ENCODE measurements around the gene KDM7A. TPM values are rescaled to one million over a fixed set of nuclear protein-coding genes. Genes with fewer than 3 reads are reported as not detected.

The KDM7A gene
- total and polyA plus RNA-seq, 10 of the 15 experiments (the other 5 are each of a cell fraction or from before 2014, with no cell fraction given): 0.07 to 0.96 (median 0.74) TPM

- no peak for DNase-seq (ENCODE audit: low read depth, low spot score)
- no peaks in the 10 kb centered on the region for H4K20me1 ChIP-seq (ENCODE audit: control insufficient read depth, insufficient read depth)
- no peak for FAIRE-seq
- ChIA-PET POLR2A (no interaction called here), CTCF (interaction anchor here (0.6 to 1.1 kb wide), 2 partner anchors 30 to 45 kb away, joined by 3 to 4 read pairs; no protein-coding TSS in a partner anchor), SMC1A (ENCODE audit: uncharacterized antibody, unreplicated experiment) (interaction anchor here (1.1 kb wide), 1 partner anchor 8 kb away, joined by 3 read pairs; no protein-coding TSS in a partner anchor), RAD21 (ENCODE audit: unreplicated experiment) (no interaction called here)
- no peak overlapping the region for H3K4me2 ChIP-seq (ENCODE audit: control insufficient read depth, insufficient read depth)
- BruUV-seq (replicated peaks): no TSS peak
- H2AFZ ChIP-seq (ENCODE audit: control insufficient read depth, low read depth, low read length): no peak overlapping the region
- no peak overlapping the region for H3K27ac ChIP-seq (ENCODE audit: control insufficient read depth, insufficient read depth)
- peaks cover 5% of the 10 kb centered on the region; the same call in 2 of the 3 replicates for H3K9me3 ChIP-seq (replicated peaks; ENCODE audit: control insufficient read depth, insufficient read depth, low read length)
- H3K36me3 ChIP-seq (ENCODE audit: control insufficient read depth in 2 of 2, insufficient read depth in 2 of 2, low read length in 1 of 2): no peaks in the 10 kb centered on the region
- no peak overlapping the region for H3K9ac ChIP-seq (ENCODE audit: control insufficient read depth, insufficient read depth, low read length)
- TF ChIP-seq BACH1 (IDR thresholded peaks at IDR 0.05; ENCODE audit: borderline replicate concordance) (no peak), ZBTB4 (CRISPR knock-in tag; IDR thresholded peaks at IDR 0.05) (no peak), BCL11A (IDR thresholded peaks at IDR 0.05; ENCODE audit: low read depth, low read length) (no peak), HDGF (IDR thresholded peaks at IDR 0.05) (no peak), GATAD2B (conservative IDR thresholded peaks at IDR 0.05; ENCODE audit: low read depth) (no peak), RELB (IDR thresholded peaks at IDR 0.05; ENCODE audit: low read depth) (no peak), MTA2 (IDR thresholded peaks at IDR 0.05; ENCODE audit: low read depth) (no peak)
- no peak for ATAC-seq
- no peaks in the 10 kb centered on the region for H3K79me2 ChIP-seq (ENCODE audit: control insufficient read depth, insufficient read depth, low read length)
- in situ Hi-C loops (cut with MboI): no loop called here
- intact Hi-C loops (cut with micrococcal nuclease; ENCODE audit: unreplicated experiment): no loop called here
- H3K27me3 ChIP-seq (replicated peaks in 1 of 2; ENCODE audit: control insufficient read depth in 2 of 2, insufficient read depth in 2 of 2, low read length in 1 of 2): 0 out of 4 replicates have a peak, but pooled peaks cover 0 to 3% of the 10 kb centered on the region in 2 experiments
- H3K4me3 ChIP-seq: no peak overlapping the region
- no peaks in the 10 kb centered on the region for H3K4me1 ChIP-seq (ENCODE audit: control insufficient read depth, insufficient read depth, low read length)
Measured at GRCh38 chr7:140192620-140193019, 15.8 kb upstream of the KDM7A start.

Data from GM12878 (cell line).